K562 (cell line): Measurements from ENCODE around the gene PRPF6. TPM values are rescaled to one million over a fixed set of nuclear protein-coding genes. Genes with fewer than 3 reads are reported as not detected.
A peak's percentile ranks its signal among the peaks of the same experiment; 100 is the strongest.

Experiments used
- CUX1 ChIP-seq: fragments of 200-800 bp; sonication (Bioruptor generic); IDR thresholded peaks from 2 replicates; pipeline ENCODE4 v1.6.1; 2016; ENCODE audit warnings: missing genetic modification characterization, missing compliant biosample characterization
- ESRRA ChIP-seq: fragments of 450-650 bp; IDR thresholded peaks from 2 replicates; pipeline ENCODE4 v1.6.1; 2014; ENCODE audit warnings: low read depth, mild to moderate bottlenecking, moderate library complexity, borderline replicate concordance
- MITF ChIP-seq: IDR thresholded peaks from 2 replicates; pipeline ENCODE4 v1.6.1; 2014; ENCODE audit warnings: antibody characterized with exemption
- PCBP1 ChIP-seq: fragments of 200-400 bp; formaldehyde crosslinking; IDR thresholded peaks from 2 replicates; pipeline ENCODE4 v1.6.1; 2018; ENCODE audit warnings: mild to moderate bottlenecking, low read depth, low read length; ENCODE audit not compliant: poor library complexity, severe bottlenecking
- PHF8 ChIP-seq: fragments of 200-600 bp; sonication (generic); IDR thresholded peaks from 2 replicates; pipeline ENCODE4 v1.6.1; 2012; ENCODE audit warnings: mixed run types, mild to moderate bottlenecking, inconsistent platforms, low read length, moderate library complexity, borderline replicate concordance
- PRDM10 ChIP-seq: fragments of 450-650 bp; IDR thresholded peaks from 2 replicates; pipeline ENCODE4 v1.6.1; 2018; ENCODE audit not compliant: partially characterized antibody
- VEZF1 ChIP-seq: fragments of 200-800 bp; sonication (Bioruptor generic); IDR thresholded peaks from 2 replicates; pipeline ENCODE4 v1.6.1; 2017; ENCODE audit warnings: missing genetic modification characterization, missing compliant biosample characterization
- polyA plus RNA-seq, 8 experiments: library from polyadenylated mRNA; depleted of rRNA in 4 of 8; stranded (reverse) in 5 of 8; unstranded in 3 of 8; fragments of >200 nt; fragmentation: Nextera tagmentation in 2 of 8; fragmentation: Illumina TruSeq in 1 of 8; extraction: Ambion mirVana in 2 of 8; extraction: Trizol in 1 of 8; gene quantifications; 2 replicates each; pipeline versions ENCODE4 v1.2.1 to v1.2.3, GENCODE V29; 2011 to 2014; ENCODE audit warnings: inconsistent platforms in 1 of 8, missing spikeins in 1 of 8
- total RNA-seq, 7 experiments: library from RNA; depleted of rRNA in 6 of 7; stranded (reverse); fragments of >200 nt in 6 of 7; fragmentation: Illumina TruSeq in 2 of 7; extraction: Trizol in 2 of 7; gene quantifications; 2 replicates each; pipeline versions ENCODE4 v1.2.1 to v1.2.3, GENCODE V29; 2011 to 2021; ENCODE audit warnings: low replicate concordance in 1 of 7
- TF ChIP-seq, protein P1 (sequence below): conservative IDR thresholded peaks from 2 replicates; pipeline ENCODE4 v1.6.1; 2011; ENCODE audit warnings: low read depth, mild to moderate bottlenecking, low read length; ENCODE audit not compliant: control insufficient read depth
- TF ChIP-seq, protein P2 (sequence below): sonication (generic); formaldehyde crosslinking; IDR thresholded peaks from 2 replicates; pipeline ENCODE4 v1.5.0; 2020; ENCODE audit warnings: missing genetic modification reagents
- TF ChIP-seq, protein P3 (sequence below): fragments of 250-450 bp; sonication (Bioruptor Pico); IDR thresholded peaks from 2 replicates; pipeline ENCODE4 v1.8.0; 2021; ENCODE audit warnings: borderline replicate concordance, mild to moderate bottlenecking, moderate library complexity; ENCODE audit not compliant: poor library complexity, severe bottlenecking

The PRPF6 gene
- total and polyA plus RNA-seq, 9 of the 15 experiments (the other 6 are each of a cell fraction or from before 2014, with no cell fraction given), result 4.2 to 83.2 (median 59.9) TPM

- TF ChIP-seq PRDM10 (peak; percentile 44), PHF8 (peak; percentile 66; the same call in 1 of the 2 replicates), VEZF1 (CRISPR knock-in tag) (peak; percentile 77), CUX1 (CRISPR knock-in tag) (no peak), PCBP1 (peak; percentile 12), MITF (no peak), ESRRA (no peak)
- TF ChIP-seq, protein P1, sequence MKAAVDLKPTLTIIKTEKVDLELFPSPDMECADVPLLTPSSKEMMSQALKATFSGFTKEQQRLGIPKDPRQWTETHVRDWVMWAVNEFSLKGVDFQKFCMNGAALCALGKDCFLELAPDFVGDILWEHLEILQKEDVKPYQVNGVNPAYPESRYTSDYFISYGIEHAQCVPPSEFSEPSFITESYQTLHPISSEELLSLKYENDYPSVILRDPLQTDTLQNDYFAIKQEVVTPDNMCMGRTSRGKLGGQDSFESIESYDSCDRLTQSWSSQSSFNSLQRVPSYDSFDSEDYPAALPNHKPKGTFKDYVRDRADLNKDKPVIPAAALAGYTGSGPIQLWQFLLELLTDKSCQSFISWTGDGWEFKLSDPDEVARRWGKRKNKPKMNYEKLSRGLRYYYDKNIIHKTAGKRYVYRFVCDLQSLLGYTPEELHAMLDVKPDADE, result peak; percentile 46; the same call in 1 of the 2 replicates
- TF ChIP-seq, protein P2, sequence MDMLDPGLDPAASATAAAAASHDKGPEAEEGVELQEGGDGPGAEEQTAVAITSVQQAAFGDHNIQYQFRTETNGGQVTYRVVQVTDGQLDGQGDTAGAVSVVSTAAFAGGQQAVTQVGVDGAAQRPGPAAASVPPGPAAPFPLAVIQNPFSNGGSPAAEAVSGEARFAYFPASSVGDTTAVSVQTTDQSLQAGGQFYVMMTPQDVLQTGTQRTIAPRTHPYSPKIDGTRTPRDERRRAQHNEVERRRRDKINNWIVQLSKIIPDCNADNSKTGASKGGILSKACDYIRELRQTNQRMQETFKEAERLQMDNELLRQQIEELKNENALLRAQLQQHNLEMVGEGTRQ (CRISPR knock-in tag), result no peak
- TF ChIP-seq, protein P3, sequence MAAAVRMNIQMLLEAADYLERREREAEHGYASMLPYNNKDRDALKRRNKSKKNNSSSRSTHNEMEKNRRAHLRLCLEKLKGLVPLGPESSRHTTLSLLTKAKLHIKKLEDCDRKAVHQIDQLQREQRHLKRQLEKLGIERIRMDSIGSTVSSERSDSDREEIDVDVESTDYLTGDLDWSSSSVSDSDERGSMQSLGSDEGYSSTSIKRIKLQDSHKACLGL (CRISPR knock-in tag), result no peak
Observed at GRCh38 chr20:63957004-63957689, 23.8 kb upstream of the PRPF6 start (continued).
